Right kidney (tissue), 1 donor: ENCODE results near the gene FRG2B.
"Not testable (repeated sequence)": the region's sequence is repeated elsewhere in the genome, so short reads cannot be mapped to it uniquely, and the experiment has no call there.

ENCODE experiments used
- DNase-seq: peaks from one replicate; pipeline ENCODE4 v3.0.0-alpha.2; 2016

The FRG2B gene

DNA sequence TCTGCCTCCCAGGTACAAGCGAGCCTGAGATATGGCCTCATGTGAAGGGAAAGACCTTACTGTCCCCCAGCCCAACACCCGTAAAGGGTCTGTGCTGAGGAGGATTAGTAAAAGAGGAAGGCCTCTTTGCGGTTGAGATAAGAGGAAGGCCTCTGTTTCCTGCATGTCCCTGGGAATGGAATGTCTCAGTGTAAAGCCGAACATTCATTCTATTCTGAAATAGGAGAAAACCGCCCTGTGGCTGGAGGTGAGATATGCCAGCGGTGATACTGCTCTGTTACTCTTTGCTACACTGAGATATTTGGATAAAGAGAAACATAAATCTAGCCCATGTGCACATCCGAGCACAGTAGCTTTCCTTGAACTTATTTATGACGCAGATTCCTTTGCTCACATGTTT is 26.7 kb downstream of the FRG2B start:
- not testable (repeated sequence) for DNase-seq

DNA sequence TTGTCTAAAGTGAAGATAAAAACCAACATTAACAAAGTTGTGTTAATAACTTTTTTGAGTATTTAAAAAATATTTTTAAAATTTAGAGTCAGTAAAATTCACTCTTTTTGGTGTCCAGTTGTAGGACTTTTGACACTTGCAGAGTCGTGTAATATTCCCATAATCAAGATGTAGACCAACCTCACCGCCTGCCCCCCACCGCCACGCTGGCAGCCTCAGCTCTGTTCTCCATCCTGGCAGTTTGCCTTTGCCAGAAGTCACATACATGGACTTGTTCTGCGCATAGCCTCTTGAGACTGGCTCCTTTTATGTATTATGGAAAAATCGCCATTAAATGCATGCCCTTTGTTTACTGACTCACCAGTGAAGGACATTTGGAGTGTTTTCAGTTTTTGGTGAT is 33.9 kb downstream of the FRG2B start:
- no peak for DNase-seq

DNA sequence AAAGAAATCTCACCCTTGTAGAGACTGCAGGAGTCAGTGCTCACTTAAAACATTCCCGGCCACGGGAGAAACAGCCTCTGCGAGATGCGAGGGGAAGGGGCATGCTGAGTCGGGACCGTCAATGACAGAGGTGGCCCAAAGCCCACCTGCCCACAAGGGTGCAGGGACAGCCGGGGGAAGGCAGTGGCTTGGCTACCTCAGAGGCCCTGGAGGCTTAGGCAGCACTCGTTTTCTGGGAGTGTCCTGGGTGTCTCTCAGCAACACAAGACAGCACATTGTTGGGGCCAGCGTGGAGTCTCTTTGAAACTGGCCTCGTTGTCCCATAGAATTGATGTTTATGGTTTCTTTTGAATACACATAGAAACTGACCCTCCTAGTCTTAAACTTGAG is 35.6 kb downstream of the FRG2B start:
- no peak for DNase-seq

DNA sequence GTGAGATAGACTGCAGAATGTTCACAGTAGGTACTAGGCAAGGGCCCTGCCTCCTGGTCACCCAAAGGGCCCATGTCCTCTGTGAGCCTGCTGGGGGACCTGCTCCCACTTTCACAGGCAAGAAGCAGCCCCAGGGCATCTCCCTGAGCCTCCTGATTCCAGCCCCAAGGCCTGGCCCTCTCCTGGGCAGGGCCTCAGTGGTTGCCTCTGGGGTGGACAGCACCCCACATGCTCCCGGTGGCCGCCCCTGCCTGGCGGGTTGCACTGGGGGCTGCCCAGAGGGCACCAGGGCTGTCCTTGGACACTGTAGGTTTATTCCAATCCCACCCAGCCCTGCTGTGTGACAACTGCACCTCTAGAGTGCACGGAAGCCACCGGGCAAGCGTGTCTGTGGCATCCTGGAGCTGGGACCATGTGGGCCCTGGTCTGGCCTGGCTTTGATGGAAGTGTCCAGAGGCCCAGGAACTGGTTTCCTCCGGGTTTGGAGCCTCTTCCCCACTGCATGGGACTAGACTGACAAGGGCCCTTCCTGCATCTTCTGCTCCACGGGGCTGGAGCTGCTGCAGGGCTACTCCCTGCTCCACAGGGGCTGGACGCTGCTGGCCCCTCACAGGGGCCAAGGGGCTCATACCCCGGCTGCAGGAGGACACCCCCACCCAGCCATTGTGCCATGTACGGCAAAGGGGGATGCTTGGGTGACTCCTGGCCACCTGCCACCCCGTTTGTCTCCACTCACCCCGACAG is 36.2 kb downstream of the FRG2B start:
- DNase-seq: no peak

DNA sequence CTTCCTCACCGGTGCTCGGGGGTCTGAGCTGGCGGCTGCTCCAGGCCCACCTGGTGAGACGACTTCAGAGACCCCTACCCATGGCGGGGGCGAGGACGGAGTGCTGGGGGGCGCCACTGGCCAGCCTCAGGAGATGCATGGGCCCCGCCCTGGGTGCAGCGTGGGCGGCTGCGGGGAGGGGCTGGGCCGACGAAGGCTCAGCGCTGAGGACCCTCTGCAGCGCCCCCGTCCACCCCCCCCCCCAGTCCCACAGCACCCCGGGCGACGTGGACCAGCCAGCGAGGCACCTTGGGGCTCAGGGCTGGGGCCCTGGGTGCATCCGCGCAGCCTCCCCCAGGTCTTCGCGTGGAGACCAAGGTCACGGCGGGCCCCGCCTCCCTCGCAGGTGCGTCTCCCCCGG is 49.6 kb downstream of the FRG2B start:
- DNase-seq: not testable (repeated sequence)
